Measurements from ENCODE around the gene LIMA1. TPM values are rescaled to one million over a fixed set of nuclear protein-coding genes. Genes with fewer than 3 reads are reported as not detected.

The LIMA1 gene
- total and polyA plus RNA-seq, 9 of the 15 experiments (the other 6 are each of a cell fraction or from before 2014, with no cell fraction given) = 20.2 to 37.8 (median 27.3) TPM

DNA sequence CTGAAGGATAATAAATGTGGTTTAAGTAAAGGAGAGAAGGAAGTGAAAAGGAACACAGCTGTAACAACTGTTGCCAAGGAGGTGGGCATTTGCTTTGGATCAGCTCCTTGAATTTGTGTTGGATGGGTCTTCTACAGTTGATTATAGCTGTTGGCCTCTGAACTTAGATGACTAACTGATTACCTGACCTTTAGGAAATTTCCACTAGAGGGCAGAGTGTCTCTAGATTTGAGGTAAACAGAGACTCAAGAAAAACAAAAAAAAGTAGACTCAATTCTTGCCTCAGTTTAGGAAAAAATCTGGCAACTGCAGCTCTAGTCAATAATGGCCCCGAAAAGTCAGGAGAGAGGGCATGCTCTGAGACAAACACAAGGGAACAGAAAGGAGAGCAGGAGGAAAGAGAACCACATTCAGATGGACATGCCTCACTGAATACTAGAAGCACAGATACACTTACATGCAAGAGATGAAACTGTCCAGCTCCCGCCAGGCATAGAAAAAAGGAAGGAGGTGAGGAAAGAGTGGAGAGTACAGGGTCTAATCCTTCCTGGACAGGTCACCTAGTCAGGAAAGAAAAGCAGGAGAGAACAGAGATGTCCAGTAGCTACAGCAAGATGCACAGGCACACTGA is 150.7 kb downstream of the LIMA1 start:
- Histone ChIP-seq H4K20me1 (replicated peaks; ENCODE audit: control insufficient read depth, insufficient read depth, low read length) (no peaks in the 10 kb centered on the region), H3K36me3 (ENCODE audit: control insufficient read depth, insufficient read depth, low read length) (peaks cover 73% of the 10 kb centered on the region)
- POLR2A ChIA-PET = interaction anchor here (0.6 to 1.6 kb wide), 4 partner anchors 15 to 1499 kb away, joined by 3 to 5 read pairs (median 3); partner anchors contain the start of gene CERS5
- TF ChIP-seq SREBF1 (IDR thresholded peaks at IDR 0.05; ENCODE audit: borderline replicate concordance, low read depth, low read length) = no peak
- no peak for TF ChIP-seq JUND (IDR thresholded peaks at IDR 0.05; ENCODE audit: borderline replicate concordance, low read depth, low read length)
- TF ChIP-seq JUND (tag; IDR thresholded peaks at IDR 0.05; ENCODE audit: borderline replicate concordance, low read depth, low read length) = no peak
- no peak for TF ChIP-seq TFAM (CRISPR knock-in tag; conservative IDR thresholded peaks at IDR 0.05)
- TF ChIP-seq, protein P1, sequence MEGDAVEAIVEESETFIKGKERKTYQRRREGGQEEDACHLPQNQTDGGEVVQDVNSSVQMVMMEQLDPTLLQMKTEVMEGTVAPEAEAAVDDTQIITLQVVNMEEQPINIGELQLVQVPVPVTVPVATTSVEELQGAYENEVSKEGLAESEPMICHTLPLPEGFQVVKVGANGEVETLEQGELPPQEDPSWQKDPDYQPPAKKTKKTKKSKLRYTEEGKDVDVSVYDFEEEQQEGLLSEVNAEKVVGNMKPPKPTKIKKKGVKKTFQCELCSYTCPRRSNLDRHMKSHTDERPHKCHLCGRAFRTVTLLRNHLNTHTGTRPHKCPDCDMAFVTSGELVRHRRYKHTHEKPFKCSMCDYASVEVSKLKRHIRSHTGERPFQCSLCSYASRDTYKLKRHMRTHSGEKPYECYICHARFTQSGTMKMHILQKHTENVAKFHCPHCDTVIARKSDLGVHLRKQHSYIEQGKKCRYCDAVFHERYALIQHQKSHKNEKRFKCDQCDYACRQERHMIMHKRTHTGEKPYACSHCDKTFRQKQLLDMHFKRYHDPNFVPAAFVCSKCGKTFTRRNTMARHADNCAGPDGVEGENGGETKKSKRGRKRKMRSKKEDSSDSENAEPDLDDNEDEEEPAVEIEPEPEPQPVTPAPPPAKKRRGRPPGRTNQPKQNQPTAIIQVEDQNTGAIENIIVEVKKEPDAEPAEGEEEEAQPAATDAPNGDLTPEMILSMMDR (IDR thresholded peaks at IDR 0.05 in 2 of 3, conservative IDR thresholded peaks at IDR 0.05 in 1 of 3; ENCODE audit: insufficient read depth in 2 of 3, low read depth in 1 of 3, low read length in 3 of 3) = peak; percentile 27 to 45 (median 33); a peak in 3 of 6 replicates
- TF ChIP-seq BACH1 (tag; IDR thresholded peaks at IDR 0.05) = no peak
- no peak for TF ChIP-seq SOX6 (IDR thresholded peaks at IDR 0.05)
- no peak for TF ChIP-seq ZNF232 (CRISPR knock-in tag; IDR thresholded peaks at IDR 0.05)
- TF ChIP-seq, protein P2, sequence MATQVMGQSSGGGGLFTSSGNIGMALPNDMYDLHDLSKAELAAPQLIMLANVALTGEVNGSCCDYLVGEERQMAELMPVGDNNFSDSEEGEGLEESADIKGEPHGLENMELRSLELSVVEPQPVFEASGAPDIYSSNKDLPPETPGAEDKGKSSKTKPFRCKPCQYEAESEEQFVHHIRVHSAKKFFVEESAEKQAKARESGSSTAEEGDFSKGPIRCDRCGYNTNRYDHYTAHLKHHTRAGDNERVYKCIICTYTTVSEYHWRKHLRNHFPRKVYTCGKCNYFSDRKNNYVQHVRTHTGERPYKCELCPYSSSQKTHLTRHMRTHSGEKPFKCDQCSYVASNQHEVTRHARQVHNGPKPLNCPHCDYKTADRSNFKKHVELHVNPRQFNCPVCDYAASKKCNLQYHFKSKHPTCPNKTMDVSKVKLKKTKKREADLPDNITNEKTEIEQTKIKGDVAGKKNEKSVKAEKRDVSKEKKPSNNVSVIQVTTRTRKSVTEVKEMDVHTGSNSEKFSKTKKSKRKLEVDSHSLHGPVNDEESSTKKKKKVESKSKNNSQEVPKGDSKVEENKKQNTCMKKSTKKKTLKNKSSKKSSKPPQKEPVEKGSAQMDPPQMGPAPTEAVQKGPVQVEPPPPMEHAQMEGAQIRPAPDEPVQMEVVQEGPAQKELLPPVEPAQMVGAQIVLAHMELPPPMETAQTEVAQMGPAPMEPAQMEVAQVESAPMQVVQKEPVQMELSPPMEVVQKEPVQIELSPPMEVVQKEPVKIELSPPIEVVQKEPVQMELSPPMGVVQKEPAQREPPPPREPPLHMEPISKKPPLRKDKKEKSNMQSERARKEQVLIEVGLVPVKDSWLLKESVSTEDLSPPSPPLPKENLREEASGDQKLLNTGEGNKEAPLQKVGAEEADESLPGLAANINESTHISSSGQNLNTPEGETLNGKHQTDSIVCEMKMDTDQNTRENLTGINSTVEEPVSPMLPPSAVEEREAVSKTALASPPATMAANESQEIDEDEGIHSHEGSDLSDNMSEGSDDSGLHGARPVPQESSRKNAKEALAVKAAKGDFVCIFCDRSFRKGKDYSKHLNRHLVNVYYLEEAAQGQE (IDR thresholded peaks at IDR 0.05; ENCODE audit: borderline replicate concordance) = peak; percentile 23; the same call in 1 of the 2 replicates
- TF ChIP-seq, protein P2 (CRISPR knock-in tag; IDR thresholded peaks at IDR 0.05; ENCODE audit: low read depth) = no peak
- TF ChIP-seq NUFIP1 (IDR thresholded peaks at IDR 0.05; ENCODE audit: partially characterized antibody) = no peak
- no peak for TF ChIP-seq ETV6 (IDR thresholded peaks at IDR 0.05; ENCODE audit: borderline replicate concordance in 1 of 2, low read depth in 2 of 2, low read length in 1 of 2)
- no peak for TF ChIP-seq ETV6 (CRISPR knock-in tag; IDR thresholded peaks at IDR 0.05; ENCODE audit: borderline replicate concordance)

More for the DNA sequence above, 150.7 kb downstream of the LIMA1 start:
- intact Hi-C loops (cut with micrococcal nuclease) (loop anchor here (2.0 kb wide), 1 partner anchor 42 kb away; no protein-coding TSS in a partner anchor), in situ Hi-C loops (cut with MboI) (no loop called here)
- no peaks in the 10 kb centered on the region for H3K9me3 ChIP-seq (replicated peaks; ENCODE audit: control insufficient read depth, insufficient read depth, low read depth, low read length)
- WGBS (ENCODE audit: insufficient coverage, low coverage, missing lambda C conversion rate) = 79% methylated on average over 2 of the region's 2 CpGs
- peak; percentile 60 for FAIRE-seq
- CTCF ChIA-PET (ENCODE audit: low intra/inter-chr PET ratio) = interaction anchor here (0.5 to 1.8 kb wide), 7 partner anchors 20 to 1210 kb away, joined by 3 to 7 read pairs (median 3); no protein-coding TSS in a partner anchor
- peak in 1 of 4 experiments; percentile 23 for DNase-seq (ENCODE audit: extremely low read depth in 1 of 4, low spot score in 3 of 4)
- H3K9me1 ChIP-seq (ENCODE audit: control insufficient read depth, insufficient read depth, low read length) = no peaks in the 10 kb centered on the region
- ATAC-seq = peak; percentile 60; the same call in 1 of the 3 replicates
- no peak overlapping the region for H3K9ac ChIP-seq (ENCODE audit: insufficient read depth in 1 of 2, low read depth in 2 of 2, low read length in 2 of 2)
- H3K4me2 ChIP-seq (ENCODE audit: insufficient read depth, low read length) = no peak overlapping the region
- no TSS peak for BruUV-seq (replicated peaks)
- H3K4me3 ChIP-seq = no peak overlapping the region
- H3K27ac ChIP-seq (ENCODE audit: extremely low read depth, low read depth, low read length) = no peak overlapping the region
- no peak overlapping the region for H2AFZ ChIP-seq (ENCODE audit: low read depth, low read length)
- no peaks in the 10 kb centered on the region for H3K79me2 ChIP-seq (ENCODE audit: control insufficient read depth, insufficient read depth, low read length)
- no peaks in the 10 kb centered on the region for H3K4me1 ChIP-seq (replicated peaks in 1 of 2; ENCODE audit: control insufficient read depth in 2 of 2, insufficient read depth in 2 of 2, low read length in 2 of 2)
- no peaks in the 10 kb centered on the region for H3K27me3 ChIP-seq (ENCODE audit: control insufficient read depth in 2 of 2, insufficient read depth in 2 of 2, low read length in 2 of 2)
